NCI-H524 treated with DMSO at 0.1 percent for 48 hours (cell line): ENCODE results near the gene ATP13A1.

Experiments
- DNase-seq: peaks from one replicate; lab custom pipeline; 2025; lab: John Stamatoyannopoulos, UW

ATP13A1 gene

DNA sequence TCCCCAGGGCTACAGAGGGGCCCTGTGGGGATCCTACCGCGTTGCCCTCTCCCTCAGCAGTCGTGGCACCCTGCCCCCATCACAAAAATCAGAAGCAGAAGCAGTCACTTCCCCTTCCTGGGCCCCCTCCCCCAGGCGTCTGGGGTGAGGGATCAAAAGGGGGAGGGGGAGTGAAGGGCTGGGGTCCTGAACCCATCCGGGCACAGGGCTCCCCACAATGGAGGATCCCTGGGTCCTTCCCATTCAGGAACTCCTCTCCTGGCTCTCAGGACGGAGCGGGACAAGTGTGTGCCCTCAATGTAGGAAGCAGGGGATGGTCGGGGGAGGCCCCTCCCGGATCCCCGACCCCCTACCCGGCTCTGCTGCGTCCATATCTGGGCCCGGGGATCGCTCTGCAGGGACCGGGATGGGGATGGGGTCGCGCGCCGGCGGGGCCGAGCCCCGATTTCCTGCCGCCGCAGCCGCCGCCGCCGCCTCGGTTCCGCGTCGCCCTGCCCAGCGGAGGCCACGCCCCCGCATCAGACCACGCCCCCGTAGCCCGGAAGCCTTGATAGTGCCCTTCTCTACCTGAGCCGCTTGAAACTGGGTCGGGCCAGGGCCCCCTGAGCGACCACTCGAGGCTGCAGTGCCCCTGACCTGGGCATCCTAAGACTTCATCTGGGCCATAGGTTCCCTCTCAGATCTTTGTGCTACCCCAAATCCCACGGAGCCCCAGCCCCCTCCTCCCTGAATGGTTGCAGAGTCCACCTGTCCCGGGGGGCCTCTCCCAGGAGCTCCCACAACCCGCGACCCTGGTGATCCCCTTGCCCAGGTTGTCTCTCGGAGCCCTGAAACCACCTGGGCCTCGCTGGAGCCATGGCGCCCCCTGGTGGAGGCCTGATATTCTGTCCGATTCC lies 20.1 kb downstream of the ATP13A1 start, which contains the start of gene GMIP:
GMIP (minus strand) TSS at position 500 of the 896 bp plus-strand sequence; CDS start at position 372, 128 bp downstream.
- DNase-seq, result no peak

DNA sequence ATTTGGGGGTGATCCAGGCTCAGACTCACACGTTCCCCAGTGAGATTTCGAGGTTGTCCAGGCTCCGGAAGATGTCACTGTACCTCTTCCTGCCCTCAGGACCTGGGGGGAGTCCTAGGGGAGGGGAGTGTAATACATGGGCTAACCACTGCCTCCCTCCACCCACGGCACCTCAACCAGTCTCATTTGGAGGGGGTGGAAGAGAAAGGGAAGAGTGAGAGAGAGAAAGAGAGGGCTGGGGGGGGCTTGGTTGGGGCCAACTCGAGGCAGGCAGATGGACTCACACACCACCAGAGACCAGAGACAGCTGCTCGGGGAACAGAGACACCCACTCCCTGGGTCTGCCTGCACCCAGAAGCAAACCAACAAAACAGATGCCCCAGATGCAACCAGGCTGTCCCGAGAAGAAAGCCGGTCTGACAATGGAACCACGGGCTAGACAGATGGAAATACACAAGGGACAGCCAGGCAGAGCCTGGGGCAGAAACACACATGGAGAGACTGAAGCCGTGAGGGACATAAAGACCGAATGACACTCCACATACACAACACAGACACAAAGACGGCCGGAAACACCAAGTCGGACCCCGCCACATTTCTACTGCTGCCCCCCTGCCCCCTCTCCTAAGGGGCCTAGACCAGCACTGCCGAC lies 20.8 kb downstream of the ATP13A1 start:
- no peak for DNase-seq

DNA sequence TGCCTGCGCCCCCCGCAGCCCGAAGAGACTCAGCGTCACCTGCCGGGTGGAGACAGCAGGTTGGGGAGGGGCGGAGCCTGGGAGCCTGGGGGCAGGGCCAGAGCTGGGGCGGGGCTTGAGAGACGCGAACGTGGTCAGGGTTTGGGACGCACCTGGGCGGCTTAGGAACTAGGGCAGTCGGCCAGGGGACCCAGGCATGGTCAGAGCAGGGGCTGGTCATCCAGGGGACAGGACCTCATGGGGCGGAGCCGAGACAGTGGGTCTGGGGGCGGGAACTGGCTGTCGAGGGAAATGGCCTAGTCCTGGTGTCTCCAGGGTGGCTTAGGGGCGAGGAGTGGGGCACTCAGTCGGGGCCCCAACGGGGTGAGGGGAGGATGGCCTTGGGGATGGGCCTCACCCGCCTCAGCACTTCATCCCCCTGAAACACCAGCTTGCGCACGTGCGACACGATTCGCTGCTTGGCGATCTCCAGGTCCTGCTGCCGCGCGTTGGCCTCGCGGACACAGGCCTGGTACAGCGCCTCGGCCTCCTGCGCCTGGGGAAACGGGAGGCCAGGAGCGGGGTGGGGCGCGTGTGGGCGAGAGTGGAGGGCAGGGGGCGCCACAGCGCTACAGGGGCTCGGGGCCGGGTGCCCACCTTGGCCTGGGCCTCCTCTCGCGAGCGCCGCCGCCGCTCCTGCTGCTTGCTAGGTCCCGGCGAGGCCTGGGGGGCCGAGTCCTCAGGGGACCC lies 25.8 kb downstream of the ATP13A1 start:
- no peak for DNase-seq

DNA sequence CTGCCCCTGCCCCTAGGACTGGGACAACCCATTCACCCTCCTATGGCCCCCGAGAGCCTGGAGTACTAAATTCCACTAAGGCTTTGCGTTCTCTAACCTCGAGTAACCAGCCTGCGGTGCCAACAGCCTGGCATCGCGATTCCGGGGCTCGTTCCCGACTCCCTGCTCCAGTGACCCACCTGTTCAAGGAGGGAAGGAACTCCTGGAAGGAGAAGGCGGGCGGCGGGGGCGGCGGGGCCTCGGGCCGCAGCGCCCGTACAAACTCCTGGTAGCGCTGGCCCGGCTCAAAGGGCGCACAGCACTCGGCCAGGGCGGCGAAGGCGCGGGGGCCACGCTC lies 26.3 kb downstream of the ATP13A1 start:
- no peak for DNase-seq

DNA sequence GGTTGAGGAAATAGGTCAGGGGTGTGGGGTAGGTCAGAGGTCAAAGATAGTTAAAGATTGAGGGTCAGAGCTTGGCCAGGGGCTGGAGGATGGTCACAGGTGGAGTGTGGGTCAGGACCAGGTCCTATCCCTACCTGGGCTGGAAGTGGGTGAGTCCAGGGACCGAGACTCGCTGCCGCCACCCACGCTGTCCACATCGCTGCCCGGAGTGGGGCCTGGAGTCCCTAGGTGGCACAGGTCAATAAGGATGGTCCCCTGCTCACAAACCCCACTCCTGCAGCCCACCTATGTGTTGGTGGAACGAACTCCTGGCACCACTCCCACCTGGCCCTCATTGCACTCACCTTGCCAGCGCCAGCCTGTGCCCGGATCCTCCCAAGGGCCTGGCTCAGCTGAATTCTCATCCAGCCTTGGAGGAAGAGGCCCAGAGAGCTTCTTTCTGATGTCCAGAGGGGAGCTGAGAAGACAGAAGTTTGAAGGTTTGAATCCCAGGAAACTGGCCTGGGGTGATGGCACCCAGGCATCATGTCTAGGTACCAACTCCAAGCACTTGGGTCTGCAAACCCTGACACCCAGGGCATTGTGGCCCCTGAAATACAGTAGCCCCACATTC lies 26.8 kb downstream of the ATP13A1 start:
- no peak for DNase-seq

DNA sequence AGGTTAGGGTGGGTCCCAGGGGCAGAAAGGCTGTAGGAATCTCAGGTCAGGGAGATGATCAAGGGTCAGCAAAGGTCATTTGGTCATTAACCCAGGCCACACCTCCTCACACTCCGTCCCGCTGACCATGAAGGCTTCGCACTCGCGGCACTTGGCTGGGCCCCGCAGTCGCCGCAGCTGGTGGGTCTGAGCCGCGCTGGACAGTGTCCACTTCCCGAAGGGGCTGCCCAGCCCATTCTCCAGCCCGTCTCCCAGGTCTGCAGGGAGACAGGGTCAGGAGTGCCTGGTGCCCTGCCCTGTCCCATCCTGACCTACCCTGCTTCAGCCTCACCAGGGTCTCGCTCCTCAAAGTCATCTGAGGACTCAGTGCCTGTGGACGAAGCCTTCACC lies 28.2 kb downstream of the ATP13A1 start:
- no peak for DNase-seq

GRCh38 chr19:19634516-19635312 lies 28.8 kb downstream of the ATP13A1 start:
- no peak for DNase-seq

DNA sequence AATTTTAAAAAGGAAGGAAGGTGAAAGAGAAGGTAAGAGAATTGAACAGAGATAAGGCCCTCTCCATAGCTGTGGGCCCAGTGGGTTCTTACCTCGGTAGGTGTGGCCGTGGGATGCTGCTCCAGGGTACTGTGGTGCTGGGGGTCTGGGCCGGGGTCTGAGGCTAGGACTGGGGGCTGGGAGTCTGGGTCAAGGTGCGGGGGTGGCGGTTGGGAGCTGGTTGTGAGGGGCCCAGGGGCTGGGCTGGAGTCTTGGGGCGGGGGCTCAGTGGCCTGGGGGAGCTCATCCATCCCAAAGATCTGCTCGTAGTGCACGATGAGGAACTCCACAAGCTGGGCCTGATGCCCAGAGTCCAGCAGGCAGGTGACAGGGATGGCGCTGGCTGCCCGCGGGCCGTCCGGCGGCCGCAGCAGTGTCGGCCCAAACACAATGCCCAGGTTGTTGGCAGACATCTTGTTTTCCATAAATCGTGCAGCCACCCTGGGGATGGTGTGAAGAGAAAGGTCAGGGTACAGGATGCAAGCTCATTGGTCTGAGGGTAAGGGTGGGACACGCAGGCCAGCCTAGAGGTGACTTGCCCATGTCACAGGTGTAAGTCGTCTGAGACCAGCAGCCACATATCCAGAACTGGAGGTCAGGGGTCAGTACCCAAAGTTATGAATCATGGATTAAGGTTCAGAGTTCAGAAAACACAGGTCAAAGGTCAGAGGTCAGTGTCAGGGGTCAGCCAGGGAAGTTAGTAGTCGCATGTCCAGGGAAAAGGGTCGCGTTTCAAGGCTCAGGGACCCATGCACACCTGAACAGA lies 29.6 kb downstream of the ATP13A1 start:
- DNase-seq, result no peak

DNA sequence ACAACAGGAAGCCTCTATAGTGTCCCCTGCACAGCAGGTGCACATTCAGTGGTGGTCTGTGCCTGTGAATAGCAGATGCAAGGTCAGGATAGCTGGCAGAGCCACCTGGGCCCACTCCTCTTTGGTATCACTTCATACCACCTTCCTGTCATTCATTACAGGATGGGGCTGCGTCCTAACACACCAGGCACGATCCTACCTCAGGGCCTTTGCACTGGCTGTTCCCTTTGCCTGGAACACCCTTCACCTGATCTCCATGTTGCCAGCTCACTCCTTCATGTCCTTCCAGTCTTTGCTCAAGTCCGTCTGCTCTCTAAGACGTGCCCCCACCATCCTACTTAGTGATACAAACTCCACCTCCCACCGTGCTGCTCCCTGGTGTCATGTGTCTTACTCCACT lies 30.8 kb downstream of the ATP13A1 start:
- DNase-seq, result no peak

DNA sequence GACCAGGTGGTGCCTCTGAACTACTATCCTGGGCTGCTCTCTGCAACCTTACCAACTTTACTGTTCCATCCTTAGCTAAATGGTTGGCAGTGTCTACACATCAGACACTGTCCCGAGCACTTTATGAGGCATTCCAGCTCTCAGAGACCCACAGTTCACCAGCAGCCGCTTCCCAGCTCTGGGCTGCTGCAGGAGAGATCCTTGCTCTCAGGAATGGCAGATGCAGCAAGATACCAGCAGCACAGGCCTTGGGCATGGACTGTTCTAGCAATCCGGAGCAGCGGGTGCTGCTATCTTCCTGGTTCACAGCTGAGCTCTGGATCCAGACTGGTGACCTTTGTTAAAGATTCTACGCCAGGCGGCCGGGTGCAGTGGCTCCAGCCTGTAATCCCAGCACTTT lies 32.1 kb downstream of the ATP13A1 start:
- DNase-seq, result no peak

DNA sequence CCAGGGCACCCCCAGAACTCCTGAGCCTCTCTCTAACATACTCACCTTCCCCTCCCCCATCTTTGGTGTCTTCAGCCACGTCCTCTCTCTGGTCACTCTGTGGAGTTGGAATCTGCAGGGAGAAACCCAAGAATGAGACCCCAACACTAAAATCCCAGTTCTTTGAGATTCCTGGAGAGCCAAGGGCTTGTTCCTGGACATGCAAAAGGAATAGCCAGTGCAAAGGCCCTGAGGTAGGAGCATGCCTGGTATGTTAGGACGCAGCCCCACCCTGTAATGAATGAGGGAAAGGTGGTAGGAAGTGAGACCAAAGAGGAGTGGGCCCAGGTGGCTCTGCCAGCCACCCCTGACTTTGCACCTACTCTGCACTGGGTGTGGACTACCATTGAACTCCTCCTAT lies 33.0 kb downstream of the ATP13A1 start:
- DNase-seq, result no peak

- no peak for DNase-seq
Measured at GRCh38 chr19:19630062-19630414, 33.4 kb downstream of the ATP13A1 start.

- DNase-seq, result no peak
Measured at GRCh38 chr19:19628501-19629134, 34.9 kb downstream of the ATP13A1 start.

DNA sequence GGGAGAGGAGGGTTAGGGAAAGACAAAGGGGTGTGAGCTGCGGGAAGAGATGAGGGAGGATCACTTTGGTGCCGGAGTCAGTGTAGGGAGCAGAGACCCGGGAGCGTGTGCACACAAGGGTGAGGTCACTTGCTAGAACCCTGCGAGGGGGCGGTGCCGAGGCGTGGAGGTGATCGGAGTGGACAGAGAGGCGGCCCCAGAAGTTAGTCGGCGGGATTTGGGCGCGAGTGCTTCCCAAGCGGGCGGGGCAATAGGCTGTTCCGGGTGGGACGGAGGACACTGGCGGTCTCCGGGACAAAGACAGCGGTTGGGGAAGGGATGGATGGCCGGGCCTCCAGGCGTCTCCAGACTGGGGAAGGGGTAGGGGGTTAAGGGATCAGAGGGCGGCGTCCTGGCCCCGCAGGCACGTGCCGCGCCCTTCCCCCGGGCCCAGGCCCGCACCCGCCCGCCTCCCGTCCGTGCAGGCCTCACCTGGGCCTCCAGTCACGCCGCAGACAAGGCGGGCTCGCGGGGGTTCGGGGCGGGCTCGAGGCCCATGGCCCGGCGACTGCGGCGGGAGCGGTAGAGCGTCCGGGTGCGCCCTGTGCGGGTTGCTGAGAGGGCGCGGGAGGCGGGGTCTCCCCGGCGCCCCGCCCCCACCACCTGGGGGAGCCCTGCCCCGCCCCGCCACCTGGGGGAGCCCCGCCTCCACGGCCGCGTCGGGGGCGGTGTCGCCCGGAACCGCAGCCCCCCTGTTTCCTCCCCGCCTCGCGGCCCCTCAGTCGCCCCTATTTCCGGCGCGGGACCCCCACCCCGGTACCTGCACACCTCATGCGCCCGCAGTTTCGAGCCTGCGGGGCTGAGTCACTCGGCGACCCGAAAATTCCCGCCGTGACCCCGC lies 35.6 kb downstream of the ATP13A1 start, which contains the start of gene LPAR2:
LPAR2 (minus strand) TSS at position 600 of the 880 bp plus-strand sequence. CDS start 945 bp downstream, outside the sequence.
- DNase-seq, result no peak

GRCh38 chr19:19626516-19627472 lies 36.7 kb downstream of the ATP13A1 start:
- DNase-seq, result no peak

DNA sequence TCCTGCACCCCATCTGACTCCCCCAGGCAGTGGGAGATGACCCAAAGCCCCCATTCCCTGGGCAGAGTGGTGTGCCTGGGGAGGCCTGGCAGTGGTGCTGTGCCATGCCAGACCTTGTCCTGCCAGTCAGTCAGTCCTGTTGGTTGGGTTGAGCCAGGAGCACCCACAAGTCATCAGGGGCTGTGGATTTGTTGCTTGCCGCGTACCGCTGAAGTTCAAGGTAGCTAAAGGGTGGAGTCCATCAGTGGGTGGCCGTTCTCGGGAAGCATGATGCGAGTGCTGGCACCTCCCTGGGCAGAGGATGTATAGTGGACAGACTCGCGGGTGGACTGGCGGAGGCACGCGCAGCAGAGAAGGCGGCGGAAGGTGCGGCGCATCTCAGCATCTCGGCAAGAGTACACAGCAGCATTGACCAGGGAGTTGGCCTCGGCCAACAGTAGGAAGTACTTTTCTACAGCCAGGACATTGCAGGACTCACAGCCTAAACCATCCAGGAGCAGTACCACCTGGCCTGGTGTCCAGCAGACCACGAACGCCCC lies 39.4 kb downstream of the ATP13A1 start:
- no peak for DNase-seq

DNA sequence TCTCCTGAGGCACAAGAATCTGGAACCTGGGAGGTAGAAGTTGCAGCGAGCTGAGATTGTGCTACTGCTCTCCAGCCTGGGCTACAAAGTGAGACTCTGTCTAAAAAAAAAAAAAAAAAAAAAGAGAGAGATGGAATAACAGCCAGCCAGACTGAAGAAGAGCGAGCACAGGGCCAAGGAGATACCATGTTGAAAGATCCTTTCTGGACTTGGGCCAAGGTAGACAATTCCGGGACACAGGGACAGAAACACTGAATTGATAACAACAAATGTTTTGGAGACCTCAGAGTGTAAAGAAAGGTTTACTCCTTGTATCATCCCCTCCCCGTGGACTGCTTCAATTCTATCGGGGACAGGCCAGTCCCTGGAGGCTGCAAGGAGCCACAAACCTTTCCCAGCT lies 40.1 kb downstream of the ATP13A1 start:
- DNase-seq, result no peak

DNA sequence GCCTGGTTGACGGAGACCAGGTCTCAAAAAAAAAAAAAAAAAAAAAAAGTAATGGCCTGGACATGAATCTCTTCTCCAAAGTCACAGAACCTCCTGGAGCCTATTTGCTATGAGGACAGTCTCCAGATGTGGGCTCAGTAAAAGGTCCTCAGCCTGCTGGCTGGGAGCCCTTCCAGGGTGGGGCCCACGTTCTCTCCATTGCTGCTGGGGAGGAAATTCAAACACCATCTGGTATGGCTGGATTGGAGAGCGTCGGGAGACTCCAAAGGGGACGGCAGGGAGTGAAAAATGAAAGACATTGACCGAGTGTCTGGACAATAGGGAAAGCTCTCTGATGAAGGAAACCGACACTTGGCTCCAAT lies 43.6 kb downstream of the ATP13A1 start:
- no peak for DNase-seq
